Cardiac septum (tissue), 1 donor: ENCODE results near the gene CFAP57. TPM values are rescaled to one million over a fixed set of nuclear protein-coding genes. Genes with fewer than 3 reads are reported as not detected.

ENCODE experiments used
- microRNA-seq: library from miRNA; unstranded; fragments of <30 nt; microRNA quantifications from one replicate; pipeline ENCODE4 v1.2.0, GENCODE V29; 2020
- total RNA-seq: library from RNA; stranded (reverse); fragmentation: NEBNext Ultra II Directional; extraction: Animal tissue kit (Norgen Biotek cat#: 25700); gene quantifications from one replicate; pipeline ENCODE4 v1.2.1, GENCODE V29; 2021
- donor health status: DM: no; HTN: no; CAD: no.

CFAP57 gene
- total RNA-seq, 1 donor from 2014 or later = 0.13 TPM

Small RNA genes within 50 kb of the gene (microRNA-seq; reads per million reads assigned to microRNA genes)
- gene MIR6733 = 1.8 reads per million

Other genes with a start within 250 kb of the CFAP57 start
- gene SLC2A1, start 213.5 kb upstream of the CFAP57 start, total RNA-seq = 31.9 TPM
- 26.7 TPM for gene EBNA1BP2, start within 50 bp of the CFAP57 start, total RNA-seq
- gene TMEM125, start 97.7 kb downstream of the CFAP57 start, total RNA-seq = not detected
- gene C1orf210, start 113.3 kb downstream of the CFAP57 start, total RNA-seq = not detected
- gene TIE1, start 128.7 kb downstream of the CFAP57 start, total RNA-seq = 27.7 TPM
- 1.6 TPM for gene MPL, start 165.5 kb downstream of the CFAP57 start, total RNA-seq
- 0.78 TPM for gene CDC20, start 186.7 kb downstream of the CFAP57 start, total RNA-seq
- gene ELOVL1, start 195.7 kb downstream of the CFAP57 start, total RNA-seq = 37.8 TPM
- 17.9 TPM for gene MED8, start 217.5 kb downstream of the CFAP57 start, total RNA-seq
- gene SZT2, start 217.6 kb downstream of the CFAP57 start, total RNA-seq = 35.7 TPM